Kidney (tissue), 14 donors: Measurements from ENCODE around the gene OR8B2. TPM values are rescaled to one million over a fixed set of nuclear protein-coding genes. Genes with fewer than 3 reads are reported as not detected.

Experiments
- DNase-seq, 5 donors: peaks; one replicate each; pipeline ENCODE4 v3.0.0-alpha.2; 2013 to 2020
- FAIRE-seq: peaks from 2 replicates; lab custom pipeline; 2012; peaks lifted over from hg19 to GRCh38; lab: Jason Lieb, UNC
- H3K27ac ChIP-seq, 2 donors: one replicate each; pipeline ENCODE4 v1.7.0; 2013; ENCODE audit warnings: low read depth in 2 of 2, low read length in 2 of 2, inconsistent platforms in 1 of 2
- H3K27me3 ChIP-seq: one replicate; pipeline ENCODE4 v1.7.1; 2013; ENCODE audit warnings: low read length, inconsistent platforms; ENCODE audit not compliant: control insufficient read depth, insufficient read depth
- H3K36me3 ChIP-seq, 3 donors: one replicate each; pipeline versions ENCODE4 v1.7.0 to v1.7.1; 2013; ENCODE audit warnings: low read length in 3 of 3, control low read depth in 1 of 3, inconsistent platforms in 1 of 3; ENCODE audit not compliant: insufficient read depth in 3 of 3, control insufficient read depth in 2 of 3
- H3K4me1 ChIP-seq, 3 donors: one replicate each; pipeline versions ENCODE4 v1.7.0 to v1.7.1; 2013; ENCODE audit warnings: low read length in 3 of 3, inconsistent platforms in 1 of 3, low read depth in 1 of 3; ENCODE audit not compliant: control insufficient read depth in 2 of 3, insufficient read depth in 2 of 3
- H3K4me3 ChIP-seq, 3 donors: one replicate each; pipeline versions ENCODE4 v1.7.0 to v1.8.1; 2013; ENCODE audit warnings: low read length in 3 of 3, control low read depth in 1 of 3, inconsistent platforms in 1 of 3
- H3K9ac ChIP-seq, 3 donors: one replicate each; pipeline versions ENCODE4 v1.7.0 to v1.7.1; 2013; ENCODE audit warnings: low read length in 3 of 3, control low read depth in 1 of 3, inconsistent platforms in 1 of 3
- H3K9me3 ChIP-seq, 3 donors: one replicate each; pipeline versions ENCODE4 v1.7.0 to v1.7.1; 2013; ENCODE audit warnings: low read length in 3 of 3, control low read depth in 1 of 3, inconsistent platforms in 1 of 3; ENCODE audit not compliant: control insufficient read depth in 2 of 3, insufficient read depth in 1 of 3
- CTCF ChIP-seq: IDR thresholded peaks from 3 replicates; pipeline ENCODE4 v1.5.1; 2012; ENCODE audit warnings: mild to moderate bottlenecking, moderate library complexity, borderline replicate concordance; ENCODE audit not compliant: insufficient read depth; ENCODE audit errors: extremely low read depth
- intact Hi-C: fragments of 100-400 bp; cut with DNase I; formaldehyde crosslinking; loops from one replicate; pipeline ENCODE4 v1.11.1; 2022
- polyA plus RNA-seq: library from polyadenylated mRNA; stranded (reverse); fragments of 350-450 nt; fragmentation: Illumina TruSeq; extraction: RNeasy Lipid Tissue Mini Kit (QIAGEN cat#74804); gene quantifications from one replicate; pipeline ENCODE4 v1.2.3, GENCODE V29; 2014; ENCODE audit warnings: low read depth, low replicate concordance; ENCODE audit not compliant: insufficient read depth
- total RNA-seq: library from RNA; stranded (reverse); fragmentation: NEBNext Ultra II Directional; extraction: Animal tissue kit (Norgen Biotek cat#: 25700); gene quantifications from one replicate; pipeline ENCODE4 v1.2.1, GENCODE V29; 2021
- donor health status: control.
- donor health status: control.
- donor health status: control.
- donor health status: control.
- donor health status: control.
- donor health status: DM: yes; HTN: yes; CAD: no.
- donor health status: Normal renal cell carcinoma (clear cell type).

OR8B2 gene
- total and polyA plus RNA-seq, 2 donors from 2014 or later, result not detected

- H3K36me3 ChIP-seq, result no peaks in the 10 kb centered on the region
- H3K9me3 ChIP-seq, result no peaks in the 10 kb centered on the region
- intact Hi-C loops, result no loop called here
These were observed 3.7 kb downstream of the OR8B2 start for GRCh38 chr11:124380585-124380984.

GRCh38 chr11:124376280-124376679 is 8.0 kb downstream of the OR8B2 start:
- H3K4me1 ChIP-seq, result no peaks in the 10 kb centered on the region
- H3K27me3 ChIP-seq, result no peaks in the 10 kb centered on the region
- intact Hi-C loops, result no loop called here
- FAIRE-seq, result no peak
- no peaks in the 10 kb centered on the region for H3K36me3 ChIP-seq
- H3K27ac ChIP-seq, result no peak overlapping the region
- TF ChIP-seq CTCF, result no peak
- no peak for DNase-seq
- H3K4me3 ChIP-seq, result no peak overlapping the region
- H3K9ac ChIP-seq, result no peak overlapping the region
- no peaks in the 10 kb centered on the region for H3K9me3 ChIP-seq

More at GRCh38 chr11:124380585-124380984, 3.7 kb downstream of the OR8B2 start:
- Histone ChIP-seq H3K9ac (no peak overlapping the region), H3K27me3 (no peaks in the 10 kb centered on the region), H3K4me1 (no peaks in the 10 kb centered on the region), H3K27ac (no peak overlapping the region), H3K4me3 (no peak overlapping the region)
- no peak for TF ChIP-seq CTCF
- no peak for FAIRE-seq
- no peak for DNase-seq

- intact Hi-C loops, result no loop called here
- Histone ChIP-seq H3K9me3 (no peaks in the 10 kb centered on the region), H3K4me3 (no peak overlapping the region), H3K4me1 (no peaks in the 10 kb centered on the region), H3K36me3 (no peaks in the 10 kb centered on the region), H3K9ac (no peak overlapping the region), H3K27me3 (no peaks in the 10 kb centered on the region), H3K27ac (no peak overlapping the region)
- no peak for TF ChIP-seq CTCF
- DNase-seq (no peak), FAIRE-seq (no peak)
These were observed 24.7 kb downstream of the OR8B2 start for GRCh38 chr11:124359566-124359965.
